ENCODE measurements around the gene ELMO1. TPM values are rescaled to one million over a fixed set of nuclear protein-coding genes. Genes with fewer than 3 reads are reported as not detected.

Gene ELMO1
- total RNA-seq, 2 donors from 2014 or later = 10.9 to 56.0 TPM

GRCh38 chr7:37211097-37211880 is 237.4 kb downstream of the ELMO1 start:
- H3K4me1 ChIP-seq = peaks cover 13% of the 10 kb centered on the region
- no peaks in the 10 kb centered on the region for H3K27me3 ChIP-seq
- DNase-seq = peak in 3 of 4 donors; percentile 20 to 28 (median 24)
- H3K36me3 ChIP-seq (replicated peaks in 1 of 2; ENCODE audit: insufficient read depth in 1 of 2, low read depth in 2 of 2) = no peaks in the 10 kb centered on the region
- H3K4me3 ChIP-seq = no peak overlapping the region
- WGBS, 2 donors = 63 to 70% methylated on average over 16 of the region's 16 CpGs
- TF ChIP-seq CTCF (IDR thresholded peaks at IDR 0.05) = no peak
- TF ChIP-seq POLR2A (IDR thresholded peaks at IDR 0.05) = no peak
- ATAC-seq = peak; percentile 58
- H3K9me3 ChIP-seq = no peaks in the 10 kb centered on the region
- intact Hi-C loops (cut with DNase I) = no loop called here
- no peak overlapping the region for H3K27ac ChIP-seq

GRCh38 chr7:37209195-37209594 is 239.5 kb downstream of the ELMO1 start:
- ATAC-seq = no peak
- Histone ChIP-seq H3K27me3 (no peaks in the 10 kb centered on the region), H3K4me3 (no peak overlapping the region), H3K36me3 (replicated peaks in 1 of 2; ENCODE audit: insufficient read depth in 1 of 2, low read depth in 2 of 2) (no peaks in the 10 kb centered on the region), H3K27ac (peak overlapping the region in 1 of 4 donors; percentile 13), H3K9me3 (no peaks in the 10 kb centered on the region), H3K4me1 (peaks cover 13% of the 10 kb centered on the region)
- intact Hi-C loops (cut with DNase I) = no loop called here
- TF ChIP-seq CTCF (IDR thresholded peaks at IDR 0.05) (no peak), POLR2A (IDR thresholded peaks at IDR 0.05) (no peak)
- 86 to 87% methylated on average over 3 of the region's 3 CpGs for WGBS, 2 donors
- no peak for DNase-seq

GRCh38 chr7:37208528-37208927 is 240.1 kb downstream of the ELMO1 start:
- intact Hi-C loops (cut with DNase I) = no loop called here
- ATAC-seq (peak; percentile 87), DNase-seq (peak; percentile 48 to 81 (median 53))
- Histone ChIP-seq H3K27me3 (no peaks in the 10 kb centered on the region), H3K4me1 (peaks cover 13% of the 10 kb centered on the region), H3K27ac (peak overlapping the region in 1 of 4 donors; percentile 13), H3K4me3 (no peak overlapping the region), H3K9me3 (no peaks in the 10 kb centered on the region), H3K36me3 (replicated peaks in 1 of 2; ENCODE audit: insufficient read depth in 1 of 2, low read depth in 2 of 2) (no peaks in the 10 kb centered on the region)
- TF ChIP-seq POLR2A (IDR thresholded peaks at IDR 0.05) = no peak
- TF ChIP-seq CTCF (IDR thresholded peaks at IDR 0.05) = peak in 6 of 7 experiments; percentile 11 to 66 (median 32)
- WGBS, 2 donors = 1 to 2% methylated on average over 5 of the region's 5 CpGs

- TF ChIP-seq POLR2A (IDR thresholded peaks at IDR 0.05) = no peak
- TF ChIP-seq CTCF (IDR thresholded peaks at IDR 0.05) = no peak
- Histone ChIP-seq H3K27ac (no peak overlapping the region), H3K9me3 (no peaks in the 10 kb centered on the region), H3K36me3 (replicated peaks in 1 of 2; ENCODE audit: insufficient read depth in 1 of 2, low read depth in 2 of 2) (no peaks in the 10 kb centered on the region), H3K4me1 (peaks cover 17% of the 10 kb centered on the region), H3K4me3 (no peak overlapping the region), H3K27me3 (no peaks in the 10 kb centered on the region)
- ATAC-seq (no peak), DNase-seq (no peak)
- intact Hi-C loops (cut with DNase I) = no loop called here
- 83 to 92% methylated on average over 3 of the region's 3 CpGs for WGBS, 2 donors
Observed at GRCh38 chr7:37206192-37206591, 242.5 kb downstream of the ELMO1 start.

GRCh38 chr7:37205451-37205850 is 243.2 kb downstream of the ELMO1 start:
- peaks cover 24% of the 10 kb centered on the region for H3K4me1 ChIP-seq
- DNase-seq (no peak), ATAC-seq (no peak)
- no peaks in the 10 kb centered on the region for H3K36me3 ChIP-seq (replicated peaks in 1 of 2; ENCODE audit: insufficient read depth in 1 of 2, low read depth in 2 of 2)
- H3K9me3 ChIP-seq = no peaks in the 10 kb centered on the region
- intact Hi-C loops (cut with DNase I) = no loop called here
- no peaks in the 10 kb centered on the region for H3K27me3 ChIP-seq
- H3K27ac ChIP-seq = no peak overlapping the region
- no peak for TF ChIP-seq CTCF (IDR thresholded peaks at IDR 0.05)
- TF ChIP-seq POLR2A (IDR thresholded peaks at IDR 0.05) = no peak
- WGBS, 2 donors = 68 to 77% methylated on average over 6 of the region's 6 CpGs
- no peak overlapping the region for H3K4me3 ChIP-seq

Data from body of pancreas (tissue), 4 donors.